Astrocyte of the hippocampus (primary cell): Measurements from ENCODE around the gene CNTNAP2.

Source experiments
- DNase-seq: peaks from one replicate; pipeline ENCODE4 v3.0.0; 2011; ENCODE audit warnings: low read depth, low spot score

Gene CNTNAP2

GRCh38 chr7:146414373-146414772, 297.8 kb downstream of the CNTNAP2 start:
- DNase-seq, result peak; percentile 0

GRCh38 chr7:146414937-146415336, 298.3 kb downstream of the CNTNAP2 start:
- DNase-seq, result peak; percentile 24

GRCh38 chr7:146417176-146417575, 300.6 kb downstream of the CNTNAP2 start:
- no peak for DNase-seq

GRCh38 chr7:146423446-146423845, 306.8 kb downstream of the CNTNAP2 start:
- no peak for DNase-seq

GRCh38 chr7:146424084-146424483, 307.5 kb downstream of the CNTNAP2 start:
- no peak for DNase-seq

- no peak for DNase-seq
Measured at GRCh38 chr7:146433501-146433900, 316.9 kb downstream of the CNTNAP2 start.

GRCh38 chr7:146443102-146443501, 326.5 kb downstream of the CNTNAP2 start:
- DNase-seq, result no peak

GRCh38 chr7:146449625-146450024, 333.0 kb downstream of the CNTNAP2 start:
- DNase-seq, result no peak

GRCh38 chr7:146455091-146455655, 338.6 kb downstream of the CNTNAP2 start:
- DNase-seq, result no peak

- no peak for DNase-seq
Measured at GRCh38 chr7:146479040-146479439, 362.4 kb downstream of the CNTNAP2 start.

GRCh38 chr7:146486519-146486918, 369.9 kb downstream of the CNTNAP2 start:
- no peak for DNase-seq

- no peak for DNase-seq
Measured at GRCh38 chr7:146492017-146492416, 375.4 kb downstream of the CNTNAP2 start.

GRCh38 chr7:146494952-146495596, 378.5 kb downstream of the CNTNAP2 start:
- DNase-seq, result no peak

GRCh38 chr7:146496657-146497056, 380.1 kb downstream of the CNTNAP2 start:
- no peak for DNase-seq

GRCh38 chr7:146499970-146500369, 383.4 kb downstream of the CNTNAP2 start:
- no peak for DNase-seq

- no peak for DNase-seq
Measured at GRCh38 chr7:146503844-146504243, 387.2 kb downstream of the CNTNAP2 start.

GRCh38 chr7:146510088-146510680, 393.6 kb downstream of the CNTNAP2 start:
- no peak for DNase-seq

- DNase-seq, result no peak
Measured at GRCh38 chr7:146514304-146514703, 397.7 kb downstream of the CNTNAP2 start.

GRCh38 chr7:146528581-146528980, 412.0 kb downstream of the CNTNAP2 start:
- DNase-seq, result no peak

- DNase-seq, result no peak
Measured at GRCh38 chr7:146539836-146540235, 423.2 kb downstream of the CNTNAP2 start.

- DNase-seq, result no peak
Measured at GRCh38 chr7:146542101-146542500, 425.5 kb downstream of the CNTNAP2 start.

- DNase-seq, result no peak
Measured at GRCh38 chr7:146544748-146545147, 428.1 kb downstream of the CNTNAP2 start.

- no peak for DNase-seq
Measured at GRCh38 chr7:146548816-146549215, 432.2 kb downstream of the CNTNAP2 start.
